Measurements from ENCODE around the gene CADPS. TPM values are rescaled to one million over a fixed set of nuclear protein-coding genes. Genes with fewer than 3 reads are reported as not detected.

CADPS gene
- total RNA-seq, 1 experiment from 2014 or later = not detected

DNA sequence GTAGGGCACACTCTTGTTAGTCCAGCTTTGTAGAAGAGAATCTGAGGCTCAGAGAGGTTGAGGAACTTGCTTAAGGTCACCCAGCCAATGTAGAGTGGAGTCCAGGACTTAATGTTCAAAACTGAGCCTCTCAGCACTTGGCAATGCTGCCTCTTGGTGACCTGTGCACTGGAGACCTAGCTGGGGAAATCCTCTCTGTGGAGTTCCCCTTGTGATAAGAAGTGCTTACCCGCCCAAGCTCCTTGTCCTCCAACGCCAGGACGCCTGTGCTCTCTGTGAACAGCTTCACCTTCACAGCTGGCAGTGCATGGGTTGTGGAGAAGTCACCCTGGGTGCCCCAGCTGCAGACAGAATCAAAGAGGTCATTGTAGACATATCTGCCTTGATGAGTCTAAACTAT, 282.8 kb downstream of the CADPS start:
- intact Hi-C loops (cut with micrococcal nuclease; ENCODE audit: unreplicated experiment) = no loop called here
- no peak overlapping the region for H3K4me3 ChIP-seq (ENCODE audit: low read depth, low read length, poor library complexity, severe bottlenecking)
- no peaks in the 10 kb centered on the region for H3K36me3 ChIP-seq (ENCODE audit: insufficient read depth, low read length, poor library complexity, severe bottlenecking)
- no peak overlapping the region for H3K27ac ChIP-seq (ENCODE audit: low read depth, low read length, poor library complexity, severe bottlenecking)
- no peaks in the 10 kb centered on the region for H3K4me1 ChIP-seq (ENCODE audit: insufficient read depth, low read length, poor library complexity, severe bottlenecking)
- H3K27me3 ChIP-seq (replicated peaks; ENCODE audit: insufficient read depth, low read depth, low read length, poor library complexity) = no peaks in the 10 kb centered on the region
- TF ChIP-seq, protein P1, sequence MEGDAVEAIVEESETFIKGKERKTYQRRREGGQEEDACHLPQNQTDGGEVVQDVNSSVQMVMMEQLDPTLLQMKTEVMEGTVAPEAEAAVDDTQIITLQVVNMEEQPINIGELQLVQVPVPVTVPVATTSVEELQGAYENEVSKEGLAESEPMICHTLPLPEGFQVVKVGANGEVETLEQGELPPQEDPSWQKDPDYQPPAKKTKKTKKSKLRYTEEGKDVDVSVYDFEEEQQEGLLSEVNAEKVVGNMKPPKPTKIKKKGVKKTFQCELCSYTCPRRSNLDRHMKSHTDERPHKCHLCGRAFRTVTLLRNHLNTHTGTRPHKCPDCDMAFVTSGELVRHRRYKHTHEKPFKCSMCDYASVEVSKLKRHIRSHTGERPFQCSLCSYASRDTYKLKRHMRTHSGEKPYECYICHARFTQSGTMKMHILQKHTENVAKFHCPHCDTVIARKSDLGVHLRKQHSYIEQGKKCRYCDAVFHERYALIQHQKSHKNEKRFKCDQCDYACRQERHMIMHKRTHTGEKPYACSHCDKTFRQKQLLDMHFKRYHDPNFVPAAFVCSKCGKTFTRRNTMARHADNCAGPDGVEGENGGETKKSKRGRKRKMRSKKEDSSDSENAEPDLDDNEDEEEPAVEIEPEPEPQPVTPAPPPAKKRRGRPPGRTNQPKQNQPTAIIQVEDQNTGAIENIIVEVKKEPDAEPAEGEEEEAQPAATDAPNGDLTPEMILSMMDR (conservative IDR thresholded peaks at IDR 0.05; ENCODE audit: low read depth, low read length) = no peak
- no peak for TF ChIP-seq EZH2 (IDR thresholded peaks at IDR 0.05; ENCODE audit: borderline replicate concordance, low read depth, low read length, poor library complexity, severe bottlenecking)
- ChIA-PET CTCF (no interaction called here), POLR2A (ENCODE audit: low non-redundant PET) (no interaction called here)
- H3K9me3 ChIP-seq (ENCODE audit: low read depth, low read length, poor library complexity, severe bottlenecking) = no peaks in the 10 kb centered on the region
- no TSS peak for BruUV-seq (replicated peaks)
- DNase-seq (ENCODE audit: low spot score) = no peak

DNA sequence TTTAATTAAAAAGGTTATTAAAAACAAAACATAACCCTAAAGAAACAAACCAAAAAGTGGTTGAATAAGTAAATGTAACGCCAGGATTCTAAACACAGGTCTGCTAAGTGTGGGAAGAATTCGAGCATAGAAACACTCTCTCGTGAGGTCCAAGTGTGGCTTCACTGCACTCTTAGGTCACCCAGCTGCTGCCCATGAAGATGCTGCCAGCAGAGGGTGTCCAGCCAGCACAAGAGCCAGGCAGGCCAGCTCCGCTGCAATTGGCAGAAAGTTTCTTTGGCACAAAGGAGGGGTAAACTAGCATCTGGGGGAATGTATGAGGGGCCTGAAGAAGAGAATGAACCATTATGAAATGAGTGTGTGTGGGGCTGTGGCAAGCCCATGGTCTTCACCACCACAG, 286.1 kb downstream of the CADPS start:
- CTCF ChIA-PET = no interaction called here
- TF ChIP-seq EZH2 (IDR thresholded peaks at IDR 0.05; ENCODE audit: borderline replicate concordance, low read depth, low read length, poor library complexity, severe bottlenecking) = no peak
- TF ChIP-seq, protein P1 (conservative IDR thresholded peaks at IDR 0.05; ENCODE audit: low read depth, low read length) = no peak
- no peak overlapping the region for H3K4me3 ChIP-seq (ENCODE audit: low read depth, low read length, poor library complexity, severe bottlenecking)
- no peaks in the 10 kb centered on the region for H3K9me3 ChIP-seq (ENCODE audit: low read depth, low read length, poor library complexity, severe bottlenecking)
- POLR2A ChIA-PET (ENCODE audit: low non-redundant PET) = no interaction called here
- intact Hi-C loops (cut with micrococcal nuclease; ENCODE audit: unreplicated experiment) = no loop called here
- H3K27ac ChIP-seq (ENCODE audit: low read depth, low read length, poor library complexity, severe bottlenecking) = no peak overlapping the region
- no peak for DNase-seq (ENCODE audit: low spot score)
- no peaks in the 10 kb centered on the region for H3K36me3 ChIP-seq (ENCODE audit: insufficient read depth, low read length, poor library complexity, severe bottlenecking)
- H3K4me1 ChIP-seq (ENCODE audit: insufficient read depth, low read length, poor library complexity, severe bottlenecking) = no peaks in the 10 kb centered on the region
- BruUV-seq (replicated peaks) = no TSS peak
- peaks cover 7% of the 10 kb centered on the region for H3K27me3 ChIP-seq (replicated peaks; ENCODE audit: insufficient read depth, low read depth, low read length, poor library complexity)

DNA sequence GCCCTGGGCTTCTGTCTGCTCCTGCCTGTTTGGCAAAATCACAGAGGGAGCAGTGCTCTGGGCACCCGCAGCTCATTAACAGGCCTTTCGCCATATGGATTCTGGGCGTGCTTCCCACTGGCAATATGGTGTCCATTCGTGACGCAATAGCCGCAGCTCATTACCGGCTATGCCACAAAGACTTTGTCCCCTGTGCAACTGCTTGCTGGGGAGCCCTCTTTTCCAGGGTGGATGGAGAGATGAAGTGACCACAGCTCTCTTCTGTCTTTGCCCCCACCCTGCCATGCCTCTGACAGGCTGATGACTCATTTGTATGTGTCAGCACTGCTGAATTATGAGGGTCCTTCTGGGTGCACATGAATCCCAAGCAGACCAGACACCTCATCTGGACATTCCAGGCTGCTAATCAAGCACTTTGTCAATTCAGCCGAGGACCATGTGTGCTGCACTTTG, 287.6 kb downstream of the CADPS start:
- intact Hi-C loops (cut with micrococcal nuclease; ENCODE audit: unreplicated experiment) = no loop called here
- H3K27me3 ChIP-seq (replicated peaks; ENCODE audit: insufficient read depth, low read depth, low read length, poor library complexity) = peaks cover 7% of the 10 kb centered on the region
- H3K27ac ChIP-seq (ENCODE audit: low read depth, low read length, poor library complexity, severe bottlenecking) = no peak overlapping the region

More for the DNA sequence above, 287.6 kb downstream of the CADPS start:
- Histone ChIP-seq H3K9me3 (ENCODE audit: low read depth, low read length, poor library complexity, severe bottlenecking) (no peaks in the 10 kb centered on the region), H3K36me3 (ENCODE audit: insufficient read depth, low read length, poor library complexity, severe bottlenecking) (no peaks in the 10 kb centered on the region), H3K4me3 (ENCODE audit: low read depth, low read length, poor library complexity, severe bottlenecking) (no peak overlapping the region), H3K4me1 (ENCODE audit: insufficient read depth, low read length, poor library complexity, severe bottlenecking) (no peaks in the 10 kb centered on the region)
- ChIA-PET CTCF (no interaction called here), POLR2A (ENCODE audit: low non-redundant PET) (no interaction called here)
- TF ChIP-seq, protein P1 (conservative IDR thresholded peaks at IDR 0.05; ENCODE audit: low read depth, low read length) = no peak
- TF ChIP-seq EZH2 (IDR thresholded peaks at IDR 0.05; ENCODE audit: borderline replicate concordance, low read depth, low read length, poor library complexity, severe bottlenecking) = no peak
- BruUV-seq (replicated peaks) = no TSS peak
- DNase-seq (ENCODE audit: low spot score) = no peak

All from A673 (cell line).